Measurements from ENCODE around the gene DISC1. TPM values are rescaled to one million over a fixed set of nuclear protein-coding genes. Genes with fewer than 3 reads are reported as not detected.

Gene DISC1
- total and polyA plus RNA-seq, 2 of the 13 experiments (the other 11 are each of a cell fraction or from before 2014, with no cell fraction given), result 4.2 to 4.6 TPM

GRCh38 chr1:231828182-231828920 is 201.8 kb downstream of the DISC1 start (continued):
- no peak for TF ChIP-seq FOXK1 (CRISPR knock-in tag; IDR thresholded peaks at IDR 0.05; ENCODE audit: borderline replicate concordance, low read depth)
- TF ChIP-seq NFIC (IDR thresholded peaks at IDR 0.05; ENCODE audit: low read length), result peak; percentile 56
- TF ChIP-seq EP300 (IDR thresholded peaks at IDR 0.05; ENCODE audit: low read depth in 2 of 2, low read length in 2 of 2), result peak in 1 of 2 experiments; percentile 46; a peak in 2 of 4 replicates
- no peak; the same call in 1 of the 2 replicates for TF ChIP-seq EP300 (CRISPR knock-in tag; IDR thresholded peaks at IDR 0.05; ENCODE audit: borderline replicate concordance)
- peak; percentile 58; the same call in 1 of the 2 replicates for TF ChIP-seq HIC2 (CRISPR knock-in tag; IDR thresholded peaks at IDR 0.05; ENCODE audit: low read depth)
- TF ChIP-seq NR1H2 (CRISPR knock-in tag; IDR thresholded peaks at IDR 0.05; ENCODE audit: borderline replicate concordance, low read depth), result no peak
- TF ChIP-seq ZBTB25 (CRISPR knock-in tag; IDR thresholded peaks at IDR 0.05), result no peak
- no peak for TF ChIP-seq ELF3 (CRISPR knock-in tag; IDR thresholded peaks at IDR 0.05)
- TF ChIP-seq ZGPAT (CRISPR knock-in tag; IDR thresholded peaks at IDR 0.05), result no peak
- peak; percentile 25; the same call in 1 of the 2 replicates for TF ChIP-seq AHDC1 (CRISPR knock-in tag; IDR thresholded peaks at IDR 0.05; ENCODE audit: borderline replicate concordance)
- TF ChIP-seq CEBPG (CRISPR knock-in tag; IDR thresholded peaks at IDR 0.05), result peak; percentile 45; the same call in 1 of the 2 replicates
- TF ChIP-seq ZNF784 (CRISPR knock-in tag; IDR thresholded peaks at IDR 0.05; ENCODE audit: borderline replicate concordance), result no peak
- TF ChIP-seq ARID3A (IDR thresholded peaks at IDR 0.05; ENCODE audit: low read depth, low read length), result 0 out of 2 replicates have a peak, but pooled peaks have one; percentile 19
- no peak for TF ChIP-seq MBD4 (IDR thresholded peaks at IDR 0.05; ENCODE audit: borderline replicate concordance, low read length)
- TF ChIP-seq ZNF644 (CRISPR knock-in tag; IDR thresholded peaks at IDR 0.05; ENCODE audit: low read depth), result peak; percentile 73; the same call in 1 of the 2 replicates
- peak; percentile 19; the same call in 1 of the 2 replicates for TF ChIP-seq SALL1 (CRISPR knock-in tag; IDR thresholded peaks at IDR 0.05)
